Retinal pigment epithelial cell (primary cell): ENCODE results near the gene TTC21B.

Experiments used
- DNase-seq: peaks from one replicate; pipeline ENCODE4 v3.0.0-alpha.2; 2010; ENCODE audit warnings: low read depth
- H3K4me3 ChIP-seq: 2 replicates; pipeline ENCODE4 v1.5.1; 2011; ENCODE audit warnings: mild to moderate bottlenecking, low read length, control low read depth, moderate library complexity
- CTCF ChIP-seq: conservative IDR thresholded peaks from 2 replicates; pipeline ENCODE4 v1.5.1; 2011; ENCODE audit warnings: low read depth, low read length, control low read depth, inconsistent platforms

Gene TTC21B

GRCh38 chr2:165927353-165927752 lies 26.2 kb downstream of the TTC21B start:
- TF ChIP-seq CTCF, result no peak
- H3K4me3 ChIP-seq, result no peak overlapping the region
- DNase-seq, result no peak

- no peak for TF ChIP-seq CTCF
- H3K4me3 ChIP-seq, result no peak overlapping the region
- no peak for DNase-seq
Observed at GRCh38 chr2:165924946-165925345, 28.6 kb downstream of the TTC21B start.

GRCh38 chr2:165920748-165921147 lies 32.8 kb downstream of the TTC21B start:
- TF ChIP-seq CTCF, result no peak
- H3K4me3 ChIP-seq, result no peak overlapping the region
- DNase-seq, result no peak

- DNase-seq, result no peak
- no peak for TF ChIP-seq CTCF
- H3K4me3 ChIP-seq, result no peak overlapping the region
Observed at GRCh38 chr2:165913636-165914035, 39.9 kb downstream of the TTC21B start.

GRCh38 chr2:165911981-165912380 lies 41.6 kb downstream of the TTC21B start:
- no peak for DNase-seq
- TF ChIP-seq CTCF, result no peak
- no peak overlapping the region for H3K4me3 ChIP-seq

- DNase-seq, result no peak
- TF ChIP-seq CTCF, result no peak
- no peak overlapping the region for H3K4me3 ChIP-seq
Observed at GRCh38 chr2:165911231-165911630, 42.3 kb downstream of the TTC21B start.

GRCh38 chr2:165909466-165909865 lies 44.1 kb downstream of the TTC21B start:
- TF ChIP-seq CTCF, result no peak
- no peak for DNase-seq
- H3K4me3 ChIP-seq, result no peak overlapping the region
